GM15510 (cell line): ENCODE results near the gene SPOP.
A peak's percentile ranks its signal among the peaks of the same experiment; 100 is the strongest.

ENCODE experiments used
- POLR2A ChIP-seq: IDR thresholded peaks from 3 replicates; pipeline ENCODE4 v1.6.1; 2011; ENCODE audit warnings: borderline replicate concordance; ENCODE audit not compliant: insufficient read length; ENCODE audit errors: extremely low read depth

The SPOP gene

DNA sequence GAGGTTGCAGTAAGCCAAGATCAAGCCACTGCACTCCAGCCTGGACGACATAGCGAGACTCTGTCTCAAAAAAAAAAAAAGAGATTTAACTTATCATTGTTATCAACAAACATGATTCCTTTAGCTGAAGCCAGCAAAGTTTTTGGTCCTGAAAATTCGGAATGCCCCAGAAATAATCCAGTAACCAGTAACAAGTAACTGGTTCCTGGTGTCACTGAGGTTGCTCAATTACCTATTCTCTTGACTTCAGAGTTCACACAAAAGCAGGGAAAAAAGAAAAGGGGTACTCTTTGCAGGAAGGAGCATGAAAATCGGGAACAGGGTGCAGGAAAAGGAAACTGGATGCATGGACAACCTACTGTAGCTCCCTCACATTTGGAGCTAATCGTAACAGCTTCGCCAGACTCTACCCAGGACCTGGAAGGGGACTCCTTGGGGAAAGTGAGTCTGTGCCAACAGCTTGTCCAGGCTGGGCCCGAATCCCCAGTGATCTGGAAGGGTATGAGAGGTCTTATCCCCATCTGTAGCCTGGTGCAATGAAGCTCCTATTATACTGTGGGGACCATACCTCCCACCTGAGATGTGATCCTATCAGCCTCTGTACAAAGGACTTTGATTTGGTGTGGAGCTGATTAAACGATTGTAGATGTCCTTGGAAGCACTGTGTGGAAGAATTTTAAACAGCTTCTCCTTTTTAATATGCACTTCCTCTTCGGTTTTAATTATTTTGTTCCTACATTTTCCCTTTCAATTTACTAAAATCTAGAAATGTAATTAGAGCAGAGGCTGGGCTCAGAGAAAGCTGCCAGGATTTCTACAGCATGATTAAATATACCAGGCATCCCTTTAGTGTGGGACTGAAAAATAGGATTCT is 3.4 kb upstream of the SPOP start:
- no peak for TF ChIP-seq POLR2A

GRCh38 chr17:49680314-49680713 is 2.4 kb upstream of the SPOP start:
- no peak for TF ChIP-seq POLR2A

DNA sequence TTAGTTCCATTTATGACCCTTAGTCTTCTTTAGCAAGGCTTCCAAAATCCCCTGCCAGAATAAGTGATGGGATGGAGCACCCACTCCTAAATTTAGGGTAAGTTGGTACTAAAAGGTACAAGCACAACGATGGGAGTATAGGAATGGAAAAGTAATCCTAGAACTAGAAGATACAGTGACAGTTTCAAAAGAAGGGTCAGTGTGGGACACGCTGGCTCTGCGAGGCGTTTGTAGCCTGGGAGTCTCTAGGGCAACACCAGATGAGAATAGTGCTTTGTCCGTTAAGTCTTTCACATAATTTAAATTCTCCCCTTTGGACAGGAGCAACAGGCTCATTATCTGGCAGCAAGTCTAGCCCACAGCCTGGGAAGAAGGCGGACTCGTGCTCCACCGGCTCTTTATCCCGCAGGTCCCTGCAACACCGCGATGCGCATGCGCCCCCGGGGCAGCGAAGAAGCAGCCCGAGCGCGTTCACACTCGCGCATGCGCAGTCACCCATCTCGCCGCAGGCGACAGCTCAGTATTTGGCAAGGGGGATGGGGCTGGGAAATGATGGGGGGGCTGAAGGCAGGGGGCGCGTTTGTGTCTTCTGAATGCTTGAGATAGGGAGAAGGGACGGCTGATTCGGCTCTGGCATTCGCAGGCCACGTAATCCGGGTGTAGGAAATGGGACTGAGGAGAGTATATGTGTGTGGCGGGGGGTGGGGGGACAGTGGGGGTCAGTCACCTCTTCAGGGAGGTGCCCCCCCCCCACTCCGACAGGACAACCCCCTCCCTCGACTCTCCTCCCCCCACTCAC is 564 bp downstream of the SPOP start:
- TF ChIP-seq POLR2A, result peak; percentile 34

DNA sequence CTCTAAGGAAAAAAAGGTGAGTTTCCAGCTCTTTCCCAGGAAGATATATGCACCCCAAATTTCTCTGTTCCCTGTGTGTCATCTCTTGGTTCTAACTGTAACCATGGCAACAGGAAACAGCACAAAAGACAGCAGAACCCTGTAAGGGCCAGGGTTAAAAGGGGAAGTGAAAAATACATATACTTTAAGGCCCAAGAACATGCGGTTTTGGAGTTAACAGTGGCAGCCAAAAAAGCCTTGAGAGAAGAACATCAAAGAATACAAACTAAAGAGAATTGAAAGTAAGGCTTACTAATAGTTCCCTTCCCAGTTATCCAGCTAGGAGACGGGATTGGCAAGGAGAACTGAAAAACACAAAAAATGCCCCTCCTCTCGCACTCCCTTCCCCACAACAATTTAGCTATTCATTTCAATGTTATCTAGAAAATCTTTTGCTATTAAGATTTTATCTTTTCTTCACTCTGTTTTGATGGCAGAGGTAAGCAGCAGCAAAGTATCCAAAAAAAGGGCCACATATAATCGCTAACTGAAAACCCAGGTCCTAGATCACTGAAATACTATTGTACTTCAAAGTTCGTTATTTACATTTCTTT is 1.5 kb downstream of the SPOP start:
- TF ChIP-seq POLR2A, result no peak

DNA sequence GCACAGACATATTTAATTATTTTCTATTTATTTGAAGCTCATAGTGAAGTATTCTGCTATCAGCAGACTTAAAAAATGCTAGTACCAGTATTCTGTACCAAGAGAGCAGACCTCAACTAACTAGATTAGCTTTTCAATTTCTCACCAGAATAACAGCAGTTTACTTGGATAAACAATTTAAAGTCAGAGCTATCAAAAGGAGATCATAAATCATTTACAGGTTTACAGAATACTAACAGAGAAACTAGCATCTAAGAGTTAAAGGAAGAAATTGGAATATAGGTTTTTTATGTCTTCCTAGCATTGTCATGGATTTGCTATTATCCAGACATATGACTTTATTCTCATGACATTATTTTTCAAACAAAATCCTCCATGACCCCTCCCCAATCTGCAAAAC is 3.4 kb downstream of the SPOP start:
- no peak for TF ChIP-seq POLR2A

DNA sequence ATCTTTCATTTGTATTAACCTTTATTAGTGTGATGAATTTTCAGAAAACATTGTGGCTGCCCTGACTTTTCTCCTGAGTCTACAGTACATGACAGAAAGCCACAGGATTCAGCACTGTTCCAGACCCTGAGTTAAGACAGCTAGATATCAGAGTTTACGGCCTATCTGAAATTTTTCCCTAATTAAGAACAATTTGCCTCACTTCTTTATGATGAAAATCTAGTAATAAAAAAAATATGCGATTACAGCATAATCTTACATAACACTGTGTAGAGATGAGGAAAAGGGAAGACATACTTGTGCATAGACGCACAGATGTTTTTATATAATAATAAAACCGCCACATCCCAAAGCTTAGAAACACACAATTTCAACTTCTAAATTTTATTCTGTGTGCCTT is 7.3 kb downstream of the SPOP start:
- no peak for TF ChIP-seq POLR2A

DNA sequence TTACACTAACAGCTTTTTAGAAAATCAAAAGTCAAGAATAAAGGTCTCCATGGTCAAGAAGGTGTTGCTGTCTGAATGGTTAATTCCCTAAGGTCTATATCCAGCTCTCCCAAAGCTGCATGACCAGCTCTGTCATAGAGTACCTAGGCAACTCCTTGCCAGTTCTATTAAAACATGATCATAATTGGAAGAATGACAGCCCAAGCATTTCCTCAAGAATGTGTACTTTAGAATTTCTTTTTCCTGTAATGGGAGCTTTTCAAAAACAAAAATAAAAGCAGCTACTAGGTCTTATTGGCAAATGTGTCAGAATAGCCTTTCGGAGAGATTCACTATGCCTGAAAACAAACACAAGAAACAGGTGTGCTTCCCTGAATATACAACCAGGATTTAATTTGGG is 7.9 kb downstream of the SPOP start:
- no peak for TF ChIP-seq POLR2A

GRCh38 chr17:49667854-49668253 is 10.0 kb downstream of the SPOP start:
- no peak for TF ChIP-seq POLR2A

DNA sequence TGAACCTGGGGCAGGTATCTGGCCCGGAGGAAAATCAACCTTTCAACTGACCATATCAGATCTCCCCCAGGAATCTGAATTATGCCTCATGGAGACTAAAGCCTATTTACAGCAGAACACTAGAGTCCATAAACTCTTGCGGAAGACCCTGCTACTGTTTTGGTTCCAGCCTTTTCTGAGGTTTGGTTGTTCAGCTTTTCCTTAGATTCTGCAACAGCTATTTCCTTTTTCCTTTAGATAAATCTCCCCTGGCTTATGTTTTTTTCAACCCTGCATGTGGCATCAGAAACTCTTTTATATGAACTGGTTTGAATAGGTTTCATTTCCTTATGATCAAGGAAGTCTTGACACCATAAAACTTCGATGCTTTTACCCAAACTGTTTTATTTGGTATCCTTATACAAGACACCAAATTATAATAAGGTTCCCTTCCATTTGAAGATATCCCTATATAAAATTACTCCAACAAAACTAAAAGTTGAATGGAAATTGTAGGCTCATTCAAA is 13.1 kb downstream of the SPOP start:
- no peak for TF ChIP-seq POLR2A

GRCh38 chr17:49659661-49660382 is 18.1 kb downstream of the SPOP start:
- no peak for TF ChIP-seq POLR2A

DNA sequence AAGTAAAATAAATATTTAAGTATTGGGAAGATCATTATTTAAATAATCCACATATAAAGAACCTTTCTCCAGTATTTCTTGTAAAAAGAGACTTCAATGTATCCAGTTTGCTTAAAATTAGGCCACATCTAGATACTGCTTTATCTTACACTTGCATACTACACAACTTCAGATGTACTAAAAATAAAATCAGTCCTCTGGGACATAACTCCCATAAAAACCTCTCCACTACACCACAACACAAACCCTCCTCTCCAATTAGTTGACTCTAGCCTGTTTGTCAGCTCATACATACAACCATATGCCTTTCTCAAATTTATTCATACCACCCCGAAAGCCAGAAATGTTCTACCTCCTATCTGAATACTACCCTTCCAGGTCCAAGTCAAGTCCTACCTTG is 21.6 kb downstream of the SPOP start:
- TF ChIP-seq POLR2A, result no peak

DNA sequence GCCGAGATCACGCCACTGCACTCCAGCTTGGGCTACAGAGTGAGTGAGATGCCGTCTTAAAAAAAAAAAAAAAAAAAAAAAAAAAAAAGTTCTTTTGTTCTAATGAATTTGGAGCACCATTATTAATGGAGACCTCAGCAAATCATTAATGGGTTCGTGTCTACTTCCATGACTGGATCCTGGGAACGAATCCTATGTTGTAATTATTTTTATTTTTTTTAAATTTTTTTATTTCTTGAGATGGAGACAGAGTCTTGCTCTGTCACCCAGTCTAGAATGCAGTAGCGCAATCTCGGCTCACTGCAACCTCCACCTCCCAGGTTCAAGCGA is 30.7 kb downstream of the SPOP start:
- no peak for TF ChIP-seq POLR2A

- TF ChIP-seq POLR2A, result no peak
Observed at GRCh38 chr17:49646391-49647255, 31.3 kb downstream of the SPOP start.

- no peak for TF ChIP-seq POLR2A
Observed at GRCh38 chr17:49645654-49646053, 32.2 kb downstream of the SPOP start.

DNA sequence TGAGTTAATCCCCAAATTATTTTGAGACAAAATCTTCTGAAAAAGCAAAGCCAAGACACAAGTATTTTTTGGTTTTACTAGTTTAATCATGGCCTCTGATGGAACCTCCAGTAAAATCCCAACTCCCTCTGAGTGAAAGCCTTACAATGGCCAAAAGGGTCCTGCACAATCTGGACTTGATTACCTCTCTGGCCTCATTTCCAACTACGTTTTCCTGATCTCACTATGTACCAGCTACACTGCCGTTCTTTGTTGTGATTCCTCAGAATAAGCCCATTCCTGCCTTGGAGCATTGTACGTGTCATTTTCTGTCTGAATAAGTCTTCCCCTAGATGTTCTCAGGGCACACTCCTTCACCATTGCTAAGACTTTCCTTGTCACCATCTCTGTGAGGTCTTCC is 37.3 kb downstream of the SPOP start:
- TF ChIP-seq POLR2A, result no peak

GRCh38 chr17:49638818-49639217 is 39.1 kb downstream of the SPOP start:
- TF ChIP-seq POLR2A, result no peak
